ENCODE data around the gene PTS. TPM values are rescaled to one million over a fixed set of nuclear protein-coding genes. Genes with fewer than 3 reads are reported as not detected.
"Not testable (repeated sequence)": the region's sequence is repeated elsewhere in the genome, so short reads cannot be mapped to it uniquely, and the experiment has no call there.

Gene PTS
- total and polyA plus RNA-seq, 4 experiments from 2014 or later = 11.2 to 26.9 (median 17.5) TPM

GRCh38 chr11:112186304-112186703 lies 39.9 kb upstream of the PTS start:
- no peak for DNase-seq
- Mint-ChIP-seq H3K36me3 (no peaks in the 10 kb centered on the region), H3K27me3 (peaks cover 2 to 7% of the 10 kb centered on the region in 2 donors), H3K9me3 (peaks cover 0 to 4% (median 0%) of the 10 kb centered on the region in 8 donors), H3K4me3 (no peak overlapping the region), H3K4me1 (no peaks in the 10 kb centered on the region), H3K27ac (no peak overlapping the region)
- intact Hi-C loops (cut with micrococcal nuclease) = no loop called here
- ChIA-PET POLR2A (ENCODE audit: partially characterized antibody) (no interaction called here), CTCF (ENCODE audit: partially characterized antibody) (no interaction called here)
- Histone ChIP-seq H3K36me3 (ENCODE audit: insufficient read depth, low read length) (no peaks in the 10 kb centered on the region), H3K9me3 (ENCODE audit: control insufficient read depth in 1 of 2, low read length in 2 of 2) (no peaks in the 10 kb centered on the region), H3K4me3 (ENCODE audit: low read length in 2 of 2) (no peak overlapping the region), H3K27me3 (ENCODE audit: insufficient read depth, low read length) (no peaks in the 10 kb centered on the region), H3K27ac (ENCODE audit: low read depth, low read length) (no peak overlapping the region), H3K4me1 (ENCODE audit: insufficient read depth, low read length) (no peaks in the 10 kb centered on the region)

GRCh38 chr11:112195113-112195512 lies 31.1 kb upstream of the PTS start:
- H3K4me3 Mint-ChIP-seq; H3K9me3 Mint-ChIP-seq; H3K27ac Mint-ChIP-seq; CTCF ChIA-PET (ENCODE audit: partially characterized antibody); H3K27ac ChIP-seq (ENCODE audit: low read depth, low read length); H3K4me1 ChIP-seq (ENCODE audit: insufficient read depth, low read length); H3K36me3 ChIP-seq (ENCODE audit: insufficient read depth, low read length); H3K4me3 ChIP-seq (ENCODE audit: low read length in 2 of 2); H3K27me3 Mint-ChIP-seq; H3K27me3 ChIP-seq (ENCODE audit: insufficient read depth, low read length); H3K4me1 Mint-ChIP-seq; POLR2A ChIA-PET (ENCODE audit: partially characterized antibody); H3K9me3 ChIP-seq (ENCODE audit: control insufficient read depth in 1 of 2, low read length in 2 of 2); H3K36me3 Mint-ChIP-seq; DNase-seq; intact Hi-C loops (cut with micrococcal nuclease): not testable (repeated sequence)

DNA sequence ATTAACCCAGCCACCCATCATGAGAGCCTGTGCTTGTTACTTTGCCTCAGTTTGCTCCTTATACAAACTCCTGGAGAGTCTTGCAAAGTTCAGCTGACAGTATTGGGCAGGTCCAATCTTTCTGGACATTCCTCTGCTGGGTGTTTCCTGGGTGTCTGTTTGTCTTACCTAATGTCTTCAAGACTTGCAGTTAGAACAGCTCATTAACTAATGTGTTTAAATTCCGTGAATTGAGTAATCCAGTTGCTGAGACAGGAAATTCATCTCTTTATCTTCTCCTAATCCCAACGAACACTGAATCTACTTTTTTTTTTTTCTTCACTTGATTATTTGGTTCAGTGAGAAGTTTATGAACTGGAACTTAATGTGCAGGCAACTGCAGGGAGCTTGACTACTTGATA lies 30.3 kb upstream of the PTS start:
- Mint-ChIP-seq H3K27ac (no peak overlapping the region), H3K36me3 (no peaks in the 10 kb centered on the region), H3K27me3 (peaks cover 4% of the 10 kb centered on the region in 2 donors), H3K4me1 (no peaks in the 10 kb centered on the region), H3K9me3 (peaks cover 0 to 6% (median 0%) of the 10 kb centered on the region in 8 donors), H3K4me3 (no peak overlapping the region)
- H3K4me3 ChIP-seq (ENCODE audit: low read length in 2 of 2) = no peak overlapping the region
- H3K9me3 ChIP-seq (ENCODE audit: control insufficient read depth in 1 of 2, low read length in 2 of 2) = no peaks in the 10 kb centered on the region
- no peak overlapping the region for H3K27ac ChIP-seq (ENCODE audit: low read depth, low read length)
- H3K36me3 ChIP-seq (ENCODE audit: insufficient read depth, low read length) = no peaks in the 10 kb centered on the region
- ChIA-PET POLR2A (ENCODE audit: partially characterized antibody) (no interaction called here), CTCF (ENCODE audit: partially characterized antibody) (interaction anchor here (0.7 kb wide), 1 partner anchor 1849 kb away, joined by 3 read pairs; no protein-coding TSS in a partner anchor)
- no peaks in the 10 kb centered on the region for H3K27me3 ChIP-seq (ENCODE audit: insufficient read depth, low read length)
- H3K4me1 ChIP-seq (ENCODE audit: insufficient read depth, low read length) = no peaks in the 10 kb centered on the region
- intact Hi-C loops (cut with micrococcal nuclease) = no loop called here
- DNase-seq = no peak

DNA sequence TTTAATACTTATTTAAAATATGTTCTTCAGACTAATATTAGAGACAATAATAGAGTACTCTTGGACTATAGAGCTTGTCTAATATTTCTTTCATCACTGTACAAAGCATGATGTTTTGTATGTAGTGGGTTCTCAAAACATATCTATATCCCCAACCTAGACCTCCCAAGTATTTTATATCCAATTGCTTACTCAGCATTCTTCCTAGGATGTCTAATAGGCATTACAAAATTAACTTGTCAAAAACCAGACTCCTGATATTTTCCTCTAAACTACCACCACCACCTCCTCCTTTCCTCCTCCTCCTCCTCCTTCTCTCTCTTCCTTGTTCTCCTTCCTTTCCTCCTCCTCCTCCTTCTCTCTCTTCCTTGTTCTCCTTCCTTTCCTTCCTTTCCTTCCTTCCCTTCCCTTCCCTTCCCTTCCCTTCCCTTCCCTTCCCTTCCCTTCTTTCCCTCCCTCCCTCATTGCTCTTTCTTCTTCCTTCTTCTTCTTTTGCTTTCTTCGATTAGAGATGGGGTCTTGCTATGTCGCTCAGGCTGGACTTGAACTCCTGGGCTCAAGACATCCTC lies 29.6 kb upstream of the PTS start:
- Mint-ChIP-seq H3K27me3 (peaks cover 4% of the 10 kb centered on the region in 2 donors), H3K27ac (no peak overlapping the region), H3K4me3 (no peak overlapping the region), H3K4me1 (no peaks in the 10 kb centered on the region), H3K36me3 (no peaks in the 10 kb centered on the region), H3K9me3 (peaks cover 0 to 8% (median 0%) of the 10 kb centered on the region in 8 donors)
- ChIA-PET CTCF (ENCODE audit: partially characterized antibody) (no interaction called here), POLR2A (ENCODE audit: partially characterized antibody) (no interaction called here)
- H3K27ac ChIP-seq (ENCODE audit: low read depth, low read length) = no peak overlapping the region
- H3K27me3 ChIP-seq (ENCODE audit: insufficient read depth, low read length) = no peaks in the 10 kb centered on the region
- DNase-seq = no peak
- intact Hi-C loops (cut with micrococcal nuclease) = no loop called here
- H3K4me1 ChIP-seq (ENCODE audit: insufficient read depth, low read length) = no peaks in the 10 kb centered on the region
- H3K36me3 ChIP-seq (ENCODE audit: insufficient read depth, low read length) = no peaks in the 10 kb centered on the region
- no peaks in the 10 kb centered on the region for H3K9me3 ChIP-seq (ENCODE audit: control insufficient read depth in 1 of 2, low read length in 2 of 2)
- no peak overlapping the region for H3K4me3 ChIP-seq (ENCODE audit: low read length in 2 of 2)

- H3K4me1 Mint-ChIP-seq; H3K9me3 Mint-ChIP-seq; H3K27me3 ChIP-seq (ENCODE audit: insufficient read depth, low read length); H3K27ac ChIP-seq (ENCODE audit: low read depth, low read length); H3K9me3 ChIP-seq (ENCODE audit: control insufficient read depth in 1 of 2, low read length in 2 of 2); H3K4me1 ChIP-seq (ENCODE audit: insufficient read depth, low read length); H3K36me3 ChIP-seq (ENCODE audit: insufficient read depth, low read length); H3K36me3 Mint-ChIP-seq; POLR2A ChIA-PET (ENCODE audit: partially characterized antibody); DNase-seq; H3K27me3 Mint-ChIP-seq; H3K27ac Mint-ChIP-seq; intact Hi-C loops (cut with micrococcal nuclease); H3K4me3 Mint-ChIP-seq; H3K4me3 ChIP-seq (ENCODE audit: low read length in 2 of 2): not testable (repeated sequence)
- CTCF ChIA-PET (ENCODE audit: partially characterized antibody) = interaction anchor here (0.8 to 1.5 kb wide), 2 partner anchors 80 to 1091 kb away, joined by 3 read pairs; no protein-coding TSS in a partner anchor
Measured at GRCh38 chr11:112199101-112199500, 27.1 kb upstream of the PTS start.

GRCh38 chr11:112200252-112200651 lies 26.0 kb upstream of the PTS start:
- no peak overlapping the region for H3K27ac Mint-ChIP-seq
- Histone ChIP-seq H3K4me1 (ENCODE audit: insufficient read depth, low read length) (no peaks in the 10 kb centered on the region), H3K27me3 (ENCODE audit: insufficient read depth, low read length) (no peaks in the 10 kb centered on the region), H3K27ac (ENCODE audit: low read depth, low read length) (no peak overlapping the region), H3K4me3 (ENCODE audit: low read length in 2 of 2) (no peak overlapping the region), H3K9me3 (ENCODE audit: control insufficient read depth in 1 of 2, low read length in 2 of 2) (no peaks in the 10 kb centered on the region), H3K36me3 (ENCODE audit: insufficient read depth, low read length) (no peaks in the 10 kb centered on the region)
- H3K27me3 Mint-ChIP-seq = peaks cover 4 to 7% of the 10 kb centered on the region in 2 donors
- no peaks in the 10 kb centered on the region for H3K4me1 Mint-ChIP-seq
- ChIA-PET POLR2A (ENCODE audit: partially characterized antibody) (no interaction called here), CTCF (ENCODE audit: partially characterized antibody) (no interaction called here)
- no peak overlapping the region for H3K4me3 Mint-ChIP-seq
- DNase-seq = no peak
- H3K9me3 Mint-ChIP-seq = peaks cover 0 to 8% (median 0%) of the 10 kb centered on the region in 8 donors
- peaks cover 0 to 7% of the 10 kb centered on the region in 2 donors for H3K36me3 Mint-ChIP-seq
- intact Hi-C loops (cut with micrococcal nuclease) = no loop called here

GRCh38 chr11:112206071-112206470 lies 20.2 kb upstream of the PTS start:
- no peaks in the 10 kb centered on the region for H3K4me1 ChIP-seq (ENCODE audit: insufficient read depth, low read length)
- no peaks in the 10 kb centered on the region for H3K9me3 ChIP-seq (ENCODE audit: control insufficient read depth in 1 of 2, low read length in 2 of 2)
- H3K4me3 ChIP-seq (ENCODE audit: low read length in 2 of 2) = no peak overlapping the region
- Mint-ChIP-seq H3K27ac (no peak overlapping the region), H3K36me3 (peaks cover 0 to 12% of the 10 kb centered on the region in 2 donors), H3K9me3 (peaks cover 0 to under 1% (median 0%) of the 10 kb centered on the region in 8 donors), H3K27me3 (peaks cover 3% of the 10 kb centered on the region in 2 donors), H3K4me1 (peaks cover 0 to 3% (median under 1%) of the 10 kb centered on the region in 4 donors), H3K4me3 (no peak overlapping the region)
- H3K27ac ChIP-seq (ENCODE audit: low read depth, low read length) = no peak overlapping the region
- intact Hi-C loops (cut with micrococcal nuclease) = no loop called here
- CTCF ChIA-PET (ENCODE audit: partially characterized antibody) = interaction anchor here (0.6 kb wide), 1 partner anchor 73 kb away, joined by 5 read pairs; no protein-coding TSS in a partner anchor
- no peaks in the 10 kb centered on the region for H3K36me3 ChIP-seq (ENCODE audit: insufficient read depth, low read length)
- H3K27me3 ChIP-seq (ENCODE audit: insufficient read depth, low read length) = no peaks in the 10 kb centered on the region
- POLR2A ChIA-PET (ENCODE audit: partially characterized antibody) = no interaction called here
- no peak for DNase-seq

Measured in CD4-positive, alpha-beta memory T cell (primary cell).